ENCODE measurements around the gene ERBB4.

Gene ERBB4

GRCh38 chr2:211477537-211478275 is 1060.9 kb downstream of the ERBB4 start:
- Mint-ChIP-seq H3K4me3 (no peak overlapping the region), H3K27ac (no peak overlapping the region), H3K4me1 (no peaks in the 10 kb centered on the region), H3K36me3 (no peaks in the 10 kb centered on the region), H3K27me3 (no peaks in the 10 kb centered on the region), H3K9me3 (peaks cover 5% of the 10 kb centered on the region)

GRCh38 chr2:211473116-211473515 is 1065.5 kb downstream of the ERBB4 start:
- Mint-ChIP-seq H3K9me3 (peaks cover 5% of the 10 kb centered on the region), H3K27ac (no peak overlapping the region), H3K36me3 (no peaks in the 10 kb centered on the region), H3K27me3 (no peaks in the 10 kb centered on the region), H3K4me3 (no peak overlapping the region), H3K4me1 (no peaks in the 10 kb centered on the region)

- Mint-ChIP-seq H3K27me3 (no peaks in the 10 kb centered on the region), H3K4me3 (no peak overlapping the region), H3K4me1 (no peaks in the 10 kb centered on the region), H3K27ac (no peak overlapping the region), H3K9me3 (no peaks in the 10 kb centered on the region), H3K36me3 (no peaks in the 10 kb centered on the region)
These were observed 1068.9 kb downstream of the ERBB4 start for GRCh38 chr2:211469664-211470059.

- H3K27me3 Mint-ChIP-seq = no peaks in the 10 kb centered on the region
- no peaks in the 10 kb centered on the region for H3K9me3 Mint-ChIP-seq
- H3K36me3 Mint-ChIP-seq = no peaks in the 10 kb centered on the region
These were observed 1069.5 kb downstream of the ERBB4 start for GRCh38 chr2:211468877-211469663.

GRCh38 chr2:211468217-211468616 is 1070.4 kb downstream of the ERBB4 start:
- Mint-ChIP-seq H3K4me3 (no peak overlapping the region), H3K27ac (no peak overlapping the region), H3K36me3 (no peaks in the 10 kb centered on the region), H3K9me3 (no peaks in the 10 kb centered on the region), H3K4me1 (no peaks in the 10 kb centered on the region), H3K27me3 (no peaks in the 10 kb centered on the region)

More at GRCh38 chr2:211468877-211469663, 1069.5 kb downstream of the ERBB4 start:
- Mint-ChIP-seq H3K4me1 (no peaks in the 10 kb centered on the region), H3K27ac (no peak overlapping the region), H3K4me3 (no peak overlapping the region)

GRCh38 chr2:211463397-211463796 is 1075.2 kb downstream of the ERBB4 start:
- H3K4me3 Mint-ChIP-seq = no peak overlapping the region
- H3K27ac Mint-ChIP-seq = no peak overlapping the region
- no peaks in the 10 kb centered on the region for H3K27me3 Mint-ChIP-seq
- no peaks in the 10 kb centered on the region for H3K4me1 Mint-ChIP-seq
- H3K9me3 Mint-ChIP-seq = no peaks in the 10 kb centered on the region
- no peaks in the 10 kb centered on the region for H3K36me3 Mint-ChIP-seq

- no peaks in the 10 kb centered on the region for H3K36me3 Mint-ChIP-seq
- no peak overlapping the region for H3K27ac Mint-ChIP-seq
- H3K4me3 Mint-ChIP-seq = no peak overlapping the region
- no peaks in the 10 kb centered on the region for H3K4me1 Mint-ChIP-seq
- no peaks in the 10 kb centered on the region for H3K27me3 Mint-ChIP-seq
- no peaks in the 10 kb centered on the region for H3K9me3 Mint-ChIP-seq
These were observed 1079.6 kb downstream of the ERBB4 start for GRCh38 chr2:211458974-211459373.

- H3K9me3 Mint-ChIP-seq = no peaks in the 10 kb centered on the region
- H3K36me3 Mint-ChIP-seq = no peaks in the 10 kb centered on the region
- H3K27me3 Mint-ChIP-seq = no peaks in the 10 kb centered on the region
- H3K4me3 Mint-ChIP-seq = no peak overlapping the region
- no peak overlapping the region for H3K27ac Mint-ChIP-seq
- H3K4me1 Mint-ChIP-seq = no peaks in the 10 kb centered on the region
These were observed 1081.3 kb downstream of the ERBB4 start for GRCh38 chr2:211457325-211457724.

GRCh38 chr2:211455216-211455841 is 1083.3 kb downstream of the ERBB4 start:
- Mint-ChIP-seq H3K4me1 (no peaks in the 10 kb centered on the region), H3K27ac (no peak overlapping the region), H3K9me3 (no peaks in the 10 kb centered on the region), H3K4me3 (no peak overlapping the region), H3K27me3 (no peaks in the 10 kb centered on the region), H3K36me3 (no peaks in the 10 kb centered on the region)

- Mint-ChIP-seq H3K27ac (no peak overlapping the region), H3K4me3 (no peak overlapping the region), H3K4me1 (no peaks in the 10 kb centered on the region), H3K27me3 (no peaks in the 10 kb centered on the region), H3K9me3 (no peaks in the 10 kb centered on the region), H3K36me3 (no peaks in the 10 kb centered on the region)
These were observed 1083.9 kb downstream of the ERBB4 start for GRCh38 chr2:211454679-211455078.

GRCh38 chr2:211453311-211453887 is 1085.2 kb downstream of the ERBB4 start:
- Mint-ChIP-seq H3K4me1 (no peaks in the 10 kb centered on the region), H3K27me3 (no peaks in the 10 kb centered on the region), H3K36me3 (no peaks in the 10 kb centered on the region), H3K4me3 (no peak overlapping the region), H3K9me3 (no peaks in the 10 kb centered on the region), H3K27ac (no peak overlapping the region)

GRCh38 chr2:211451642-211452041 is 1087.0 kb downstream of the ERBB4 start:
- Mint-ChIP-seq H3K36me3 (no peaks in the 10 kb centered on the region), H3K27me3 (no peaks in the 10 kb centered on the region), H3K27ac (no peak overlapping the region), H3K4me1 (no peaks in the 10 kb centered on the region), H3K9me3 (no peaks in the 10 kb centered on the region), H3K4me3 (no peak overlapping the region)

- no peak overlapping the region for H3K4me3 Mint-ChIP-seq
- no peak overlapping the region for H3K27ac Mint-ChIP-seq
- H3K9me3 Mint-ChIP-seq = no peaks in the 10 kb centered on the region
- no peaks in the 10 kb centered on the region for H3K36me3 Mint-ChIP-seq
- no peaks in the 10 kb centered on the region for H3K27me3 Mint-ChIP-seq
- no peaks in the 10 kb centered on the region for H3K4me1 Mint-ChIP-seq
These were observed 1088.8 kb downstream of the ERBB4 start for GRCh38 chr2:211449819-211450218.

- no peaks in the 10 kb centered on the region for H3K9me3 Mint-ChIP-seq
- H3K27me3 Mint-ChIP-seq = no peaks in the 10 kb centered on the region
- H3K4me3 Mint-ChIP-seq = no peak overlapping the region
- no peaks in the 10 kb centered on the region for H3K4me1 Mint-ChIP-seq
- H3K36me3 Mint-ChIP-seq = no peaks in the 10 kb centered on the region
- no peak overlapping the region for H3K27ac Mint-ChIP-seq
These were observed 1091.1 kb downstream of the ERBB4 start for GRCh38 chr2:211447548-211447947.

- no peaks in the 10 kb centered on the region for H3K27me3 Mint-ChIP-seq
- H3K36me3 Mint-ChIP-seq = no peaks in the 10 kb centered on the region
- no peak overlapping the region for H3K27ac Mint-ChIP-seq
- H3K4me3 Mint-ChIP-seq = no peak overlapping the region
- no peaks in the 10 kb centered on the region for H3K4me1 Mint-ChIP-seq
- H3K9me3 Mint-ChIP-seq = no peaks in the 10 kb centered on the region
These were observed 1098.5 kb downstream of the ERBB4 start for GRCh38 chr2:211440107-211440506.

GRCh38 chr2:211439011-211439410 is 1099.6 kb downstream of the ERBB4 start:
- Mint-ChIP-seq H3K4me3 (no peak overlapping the region), H3K36me3 (no peaks in the 10 kb centered on the region), H3K27me3 (no peaks in the 10 kb centered on the region), H3K4me1 (no peaks in the 10 kb centered on the region), H3K9me3 (no peaks in the 10 kb centered on the region), H3K27ac (no peak overlapping the region)
